BJ (cell line): ENCODE results near the gene CIART. TPM values are rescaled to one million over a fixed set of nuclear protein-coding genes. Genes with fewer than 3 reads are reported as not detected.

Experiments
- polyA plus RNA-seq: library from polyadenylated mRNA; depleted of rRNA; stranded (reverse); fragments of >200 nt; gene quantifications from 2 replicates; pipeline ENCODE4 v1.2.3, GENCODE V29; 2011; rRNA removed
- small RNA-seq: library from RNA; depleted of rRNA; stranded (forward); fragments of <200 nt; gene quantifications from one replicate; pipeline ENCODE3, GENCODE V24; 2012; ENCODE audit warnings: low replicate concordance, low read depth; ENCODE audit not compliant: insufficient read length

The CIART gene
- polyA plus RNA-seq, 1 experiment: 17.2 TPM

Small RNA genes lying within 50 kb of the gene (small RNA-seq; reads per million reads assigned to genes)
- 1.3 reads per million for gene RNU2-17P

Other genes with a start within 250 kb of the CIART start
- 29.0 and 47.0 TPM in 2 replicates for gene VPS45, start 214.8 kb upstream of the CIART start, polyA plus RNA-seq
- 27.9 and 41.3 TPM in 2 replicates for gene PLEKHO1, start 132.6 kb upstream of the CIART start, polyA plus RNA-seq
- gene ANP32E, start 46.4 kb upstream of the CIART start, polyA plus RNA-seq: 6.1 and 14.8 TPM in 2 replicates
- not detected in 2 replicates for gene CA14, start 24.8 kb upstream of the CIART start, polyA plus RNA-seq
- 156 and 172 TPM in 2 replicates for gene APH1A, start 13.5 kb upstream of the CIART start, polyA plus RNA-seq
- 9.4 and 17.1 TPM in 2 replicates for gene C1orf54, start 9.8 kb upstream of the CIART start, polyA plus RNA-seq
- gene MRPS21, start 11.3 kb downstream of the CIART start, polyA plus RNA-seq: 30.5 and 69.2 TPM in 2 replicates
- 20.5 and 25.5 TPM in 2 replicates for gene PRPF3, start 39.0 kb downstream of the CIART start, polyA plus RNA-seq
- 15.1 and 16.4 TPM in 2 replicates for gene RPRD2, start 81.6 kb downstream of the CIART start, polyA plus RNA-seq
- gene TARS2, start 204.9 kb downstream of the CIART start, polyA plus RNA-seq: 12.6 and 17.7 TPM in 2 replicates
- gene ECM1, start 225.6 kb downstream of the CIART start, polyA plus RNA-seq: 108 and 204 TPM in 2 replicates
- 0.17 TPM in 1 of 2 replicates, not detected in the other for gene FALEC, start 233.2 kb downstream of the CIART start, polyA plus RNA-seq